Vagina (tissue), 2 donors: ENCODE measurements around the gene TMEM242. TPM values are rescaled to one million over a fixed set of nuclear protein-coding genes. Genes with fewer than 3 reads are reported as not detected.

Source experiments
- DNase-seq, 2 donors: peaks; one replicate each; pipeline ENCODE4 v3.0.0-alpha.2; 2017; ENCODE audit errors: extremely low spot score in 2 of 2
- H3K27ac ChIP-seq: fragments of 200-600 bp; sonication (generic); one replicate; pipeline ENCODE4 v1.5.1; 2019
- H3K27me3 ChIP-seq: fragments of 200-600 bp; sonication (generic); one replicate; pipeline ENCODE4 v1.5.1; 2019
- H3K36me3 ChIP-seq, 2 donors: fragments of 200-600 bp; sonication (generic); one replicate each; pipeline ENCODE4 v1.5.1; 2017 to 2019
- H3K4me1 ChIP-seq: fragments of 200-600 bp; sonication (generic); one replicate; pipeline ENCODE4 v1.5.1; 2019
- H3K4me3 ChIP-seq, 2 donors: fragments of 200-600 bp; sonication (generic); 1 replicate in 1 of 2; 2 replicates in 1 of 2; pipeline ENCODE4 v1.5.1; 2016 to 2019
- H3K9me3 ChIP-seq: fragments of 200-600 bp; sonication (generic); one replicate; pipeline ENCODE4 v1.5.1; 2019
- POLR2A ChIP-seq, 2 donors: fragments of 450-650 bp; IDR thresholded peaks; one replicate each; pipeline ENCODE4 v1.6.1; 2017; ENCODE audit warnings: antibody characterized with exemption in 2 of 2, mild to moderate bottlenecking in 2 of 2, moderate library complexity in 2 of 2
- POLR2AphosphoS5 ChIP-seq, 2 donors: sonication (generic); formaldehyde crosslinking; IDR thresholded peaks; one replicate each; pipeline ENCODE4 v1.9.0; 2017; ENCODE audit warnings: antibody characterized with exemption in 2 of 2, mild to moderate bottlenecking in 2 of 2, low read depth in 1 of 2; ENCODE audit not compliant: insufficient read depth in 1 of 2
- intact Hi-C: fragments of 100-400 bp; cut with DNase I; formaldehyde crosslinking; loops from one replicate; pipeline ENCODE4 v1.15.1; 2023
- total RNA-seq: library from RNA; depleted of rRNA; stranded (reverse); fragments of >200 nt; gene quantifications from one replicate; pipeline ENCODE4 v1.2.3, GENCODE V29; 2016
- TF ChIP-seq, protein P1 (sequence below), 3 experiments: fragments of 450-650 bp in 2 of 3; fragments of 200-600 bp in 1 of 3; sonication (generic) in 1 of 3; IDR thresholded peaks; one replicate each; pipeline ENCODE4 v1.5.1; 2017 to 2019; ENCODE audit warnings: antibody characterized with exemption in 3 of 3, mild to moderate bottlenecking in 2 of 3, moderate library complexity in 2 of 3

TMEM242 gene
- total RNA-seq, 1 donor from 2014 or later: 6.1 TPM

DNA sequence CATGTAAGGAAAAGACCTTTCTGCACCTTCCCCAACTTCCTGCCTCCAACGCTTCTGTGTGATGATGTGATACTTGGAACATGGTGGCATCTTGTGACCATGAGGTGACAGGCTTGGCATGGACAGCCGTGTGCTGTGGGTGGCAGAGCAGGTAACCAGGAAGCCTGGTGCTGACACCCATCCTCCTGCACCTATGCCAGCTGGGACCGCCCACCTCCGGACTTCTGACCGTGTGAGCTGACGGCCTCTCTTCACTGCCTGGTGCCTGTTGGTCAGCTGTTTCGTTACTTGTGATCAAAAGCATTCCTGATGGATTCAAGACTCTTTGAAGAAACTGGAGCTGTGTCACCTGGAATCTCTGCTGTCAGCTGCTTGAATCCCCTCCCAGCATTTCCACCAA is 70.3 kb downstream of the TMEM242 start:
- Histone ChIP-seq H3K4me1 (no peaks in the 10 kb centered on the region), H3K36me3 (no peaks in the 10 kb centered on the region), H3K9me3 (no peaks in the 10 kb centered on the region), H3K4me3 (no peak overlapping the region), H3K27ac (no peak overlapping the region), H3K27me3 (no peaks in the 10 kb centered on the region)
- no peak for DNase-seq
- TF ChIP-seq POLR2AphosphoS5 (IDR thresholded peaks at IDR 0.05; ENCODE audit: insufficient read depth in 1 of 2, low read depth in 1 of 2): no peak
- no peak for TF ChIP-seq POLR2A (IDR thresholded peaks at IDR 0.05)
- TF ChIP-seq, protein P1, sequence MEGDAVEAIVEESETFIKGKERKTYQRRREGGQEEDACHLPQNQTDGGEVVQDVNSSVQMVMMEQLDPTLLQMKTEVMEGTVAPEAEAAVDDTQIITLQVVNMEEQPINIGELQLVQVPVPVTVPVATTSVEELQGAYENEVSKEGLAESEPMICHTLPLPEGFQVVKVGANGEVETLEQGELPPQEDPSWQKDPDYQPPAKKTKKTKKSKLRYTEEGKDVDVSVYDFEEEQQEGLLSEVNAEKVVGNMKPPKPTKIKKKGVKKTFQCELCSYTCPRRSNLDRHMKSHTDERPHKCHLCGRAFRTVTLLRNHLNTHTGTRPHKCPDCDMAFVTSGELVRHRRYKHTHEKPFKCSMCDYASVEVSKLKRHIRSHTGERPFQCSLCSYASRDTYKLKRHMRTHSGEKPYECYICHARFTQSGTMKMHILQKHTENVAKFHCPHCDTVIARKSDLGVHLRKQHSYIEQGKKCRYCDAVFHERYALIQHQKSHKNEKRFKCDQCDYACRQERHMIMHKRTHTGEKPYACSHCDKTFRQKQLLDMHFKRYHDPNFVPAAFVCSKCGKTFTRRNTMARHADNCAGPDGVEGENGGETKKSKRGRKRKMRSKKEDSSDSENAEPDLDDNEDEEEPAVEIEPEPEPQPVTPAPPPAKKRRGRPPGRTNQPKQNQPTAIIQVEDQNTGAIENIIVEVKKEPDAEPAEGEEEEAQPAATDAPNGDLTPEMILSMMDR (IDR thresholded peaks at IDR 0.05): no peak
- intact Hi-C loops: no loop called here

DNA sequence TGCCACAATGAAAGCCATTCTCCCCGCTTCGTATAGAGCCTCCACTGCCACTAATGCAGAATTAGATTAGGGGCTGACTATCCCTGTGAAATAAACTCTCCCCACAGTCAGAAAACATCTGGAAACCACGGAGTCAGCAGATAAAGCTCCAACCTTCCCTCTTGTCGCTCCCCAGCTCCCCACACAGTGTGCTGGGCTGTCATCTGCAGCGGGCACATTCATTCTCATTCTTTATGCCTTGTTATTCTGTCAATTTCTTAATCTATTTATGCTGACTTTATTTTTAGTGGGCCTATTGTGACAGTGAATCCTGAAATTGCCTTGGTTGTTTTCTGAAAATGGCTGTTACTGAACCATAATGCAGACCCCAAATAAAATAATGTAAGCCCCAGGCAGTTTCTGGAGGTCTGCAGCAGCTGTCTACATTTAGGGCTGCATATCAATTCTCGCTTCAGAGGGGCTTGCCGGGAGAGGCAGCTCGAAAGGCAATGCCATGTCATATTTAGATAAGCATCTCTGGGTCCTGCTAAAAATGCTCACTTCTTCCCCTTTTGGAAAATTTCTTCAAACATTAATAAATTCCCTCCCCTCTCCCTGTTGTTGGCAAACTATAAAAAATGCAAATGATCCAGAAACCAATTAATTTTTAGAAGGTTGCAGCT is 71.6 kb downstream of the TMEM242 start:
- H3K27ac ChIP-seq: no peak overlapping the region
- H3K27me3 ChIP-seq: no peaks in the 10 kb centered on the region
- intact Hi-C loops: no loop called here
- peaks cover 2% of the 10 kb centered on the region for H3K4me1 ChIP-seq
- TF ChIP-seq, protein P1 (IDR thresholded peaks at IDR 0.05): no peak
- TF ChIP-seq POLR2AphosphoS5 (IDR thresholded peaks at IDR 0.05; ENCODE audit: insufficient read depth in 1 of 2, low read depth in 1 of 2) (no peak), POLR2A (IDR thresholded peaks at IDR 0.05) (no peak)
- no peak for DNase-seq
- H3K36me3 ChIP-seq: no peaks in the 10 kb centered on the region
- H3K4me3 ChIP-seq: no peak overlapping the region
- H3K9me3 ChIP-seq: no peaks in the 10 kb centered on the region

DNA sequence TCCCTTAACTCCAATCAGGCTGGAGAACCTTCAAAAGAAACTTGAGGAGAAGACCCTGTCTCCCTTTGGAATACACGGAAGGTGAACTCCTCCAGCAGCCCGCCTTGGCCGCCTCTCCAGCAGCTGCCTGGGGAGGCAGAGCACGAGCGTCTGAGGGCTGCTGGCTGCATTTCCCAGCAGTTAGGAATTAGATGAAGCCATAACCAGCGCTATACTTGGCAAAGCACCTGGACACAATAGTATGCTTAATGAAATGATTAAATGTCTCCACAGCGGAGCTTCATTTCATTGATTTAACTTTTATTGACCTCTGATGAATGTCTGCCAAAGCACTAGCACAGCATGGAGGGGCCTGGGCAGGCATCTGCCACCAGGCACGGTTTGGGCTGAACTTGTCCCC is 73.5 kb downstream of the TMEM242 start:
- Histone ChIP-seq H3K4me3 (no peak overlapping the region), H3K4me1 (peaks cover 19% of the 10 kb centered on the region), H3K27me3 (no peaks in the 10 kb centered on the region), H3K27ac (no peak overlapping the region), H3K9me3 (no peaks in the 10 kb centered on the region), H3K36me3 (no peaks in the 10 kb centered on the region)
- no peak for DNase-seq
- intact Hi-C loops: no loop called here
- TF ChIP-seq POLR2A (IDR thresholded peaks at IDR 0.05) (no peak), POLR2AphosphoS5 (IDR thresholded peaks at IDR 0.05; ENCODE audit: insufficient read depth in 1 of 2, low read depth in 1 of 2) (no peak)
- TF ChIP-seq, protein P1 (IDR thresholded peaks at IDR 0.05): no peak

DNA sequence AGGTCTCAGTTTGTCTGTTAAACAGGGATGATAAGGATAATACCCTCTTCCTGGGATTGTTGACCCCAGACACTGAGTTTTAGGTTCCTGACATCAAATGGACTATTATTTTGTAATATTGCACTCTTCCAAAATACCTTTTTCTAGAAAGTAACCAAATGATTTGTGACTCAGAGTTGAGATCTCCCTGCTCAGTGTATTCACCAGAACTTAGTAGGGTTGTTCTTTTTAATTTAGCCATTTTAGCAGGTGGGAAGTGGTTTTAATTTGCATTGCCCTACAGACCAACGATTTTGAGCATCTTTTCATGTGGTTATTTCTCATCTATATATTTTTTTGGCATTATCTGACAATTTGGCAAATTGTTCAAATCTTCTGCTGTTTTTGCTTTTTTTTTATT is 75.1 kb downstream of the TMEM242 start:
- no peak for DNase-seq
- Histone ChIP-seq H3K36me3 (no peaks in the 10 kb centered on the region), H3K27ac (no peak overlapping the region), H3K4me3 (no peak overlapping the region), H3K4me1 (peaks cover 34% of the 10 kb centered on the region), H3K9me3 (no peaks in the 10 kb centered on the region), H3K27me3 (no peaks in the 10 kb centered on the region)
- intact Hi-C loops: no loop called here
- TF ChIP-seq, protein P1 (IDR thresholded peaks at IDR 0.05): no peak
- TF ChIP-seq POLR2A (IDR thresholded peaks at IDR 0.05) (no peak), POLR2AphosphoS5 (IDR thresholded peaks at IDR 0.05; ENCODE audit: insufficient read depth in 1 of 2, low read depth in 1 of 2) (no peak)

DNA sequence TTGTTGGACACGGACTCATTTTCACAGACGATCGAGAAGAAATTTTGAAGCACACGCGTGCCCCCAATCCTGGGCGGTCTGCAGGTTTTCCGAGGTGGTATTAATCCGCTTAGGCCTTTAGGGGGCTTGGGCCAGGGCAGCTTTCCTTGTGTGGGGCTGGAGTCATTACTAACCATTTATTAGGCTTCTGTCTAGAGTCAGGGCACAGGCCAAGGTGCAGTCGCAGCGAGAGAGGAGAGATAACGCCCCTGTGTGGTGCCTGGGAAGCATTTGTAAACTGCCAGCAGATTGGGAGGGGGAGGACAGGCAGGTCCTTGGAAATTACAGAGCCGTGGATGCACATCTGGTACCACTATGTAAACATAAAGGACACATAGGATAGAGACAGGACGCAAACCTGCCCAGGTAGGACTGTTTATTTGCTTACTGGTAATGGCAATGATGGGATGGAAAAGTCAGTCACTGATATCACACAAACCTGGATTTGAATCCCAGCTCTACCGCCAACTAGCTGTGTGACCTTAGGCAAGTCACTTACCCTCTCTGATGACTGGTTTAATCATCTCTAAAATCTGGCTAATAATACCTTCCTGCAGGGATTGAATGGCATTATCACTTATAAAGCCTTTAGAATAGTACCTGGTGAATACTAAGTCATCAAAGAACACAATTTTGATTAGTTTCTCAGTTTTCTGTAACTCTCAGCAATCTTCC is 76.4 kb downstream of the TMEM242 start:
- Histone ChIP-seq H3K27me3 (no peaks in the 10 kb centered on the region), H3K36me3 (no peaks in the 10 kb centered on the region), H3K27ac (peak overlapping the region; percentile 57), H3K4me3 (no peak overlapping the region), H3K9me3 (no peaks in the 10 kb centered on the region), H3K4me1 (peaks cover 34% of the 10 kb centered on the region)
- TF ChIP-seq POLR2A (IDR thresholded peaks at IDR 0.05): no peak
- TF ChIP-seq, protein P1 (IDR thresholded peaks at IDR 0.05): no peak
- no peak for TF ChIP-seq POLR2AphosphoS5 (IDR thresholded peaks at IDR 0.05; ENCODE audit: insufficient read depth in 1 of 2, low read depth in 1 of 2)
- DNase-seq: no peak
- intact Hi-C loops: no loop called here
